Neural progenitor cell (in vitro differentiated cells): Measurements from ENCODE around the gene CKMT2.

Source experiments
- CTCF ChIP-seq: fragments of 200-600 bp; sonication (generic); IDR thresholded peaks from 2 replicates; pipeline ENCODE4 v1.5.1; 2017; ENCODE audit warnings: antibody characterized with exemption, mild to moderate bottlenecking
- EZH2 ChIP-seq: fragments of 200-600 bp; sonication (generic); IDR thresholded peaks from 2 replicates; pipeline ENCODE4 v1.6.1; 2017; ENCODE audit warnings: antibody characterized with exemption, mild to moderate bottlenecking, moderate library complexity
- EZH2phosphoT487 ChIP-seq: fragments of 200-600 bp; sonication (generic); IDR thresholded peaks from 2 replicates; pipeline ENCODE4 v1.6.1; 2017; ENCODE audit warnings: antibody characterized with exemption

- TF ChIP-seq CTCF (no peak), EZH2 (no peak), EZH2phosphoT487 (no peak)
Observed at GRCh38 chr5:81313278-81313677, 80.2 kb downstream of the CKMT2 start.
